ENCODE data around the gene FOXL2NB.
A peak's percentile ranks its signal among the peaks of the same experiment; 100 is the strongest.

Gene FOXL2NB

GRCh38 chr3:138933068-138933668 is 13.8 kb upstream of the FOXL2NB start:
- no peak for DNase-seq

GRCh38 chr3:138933981-138934691 is 12.9 kb upstream of the FOXL2NB start:
- no peak for DNase-seq

DNA sequence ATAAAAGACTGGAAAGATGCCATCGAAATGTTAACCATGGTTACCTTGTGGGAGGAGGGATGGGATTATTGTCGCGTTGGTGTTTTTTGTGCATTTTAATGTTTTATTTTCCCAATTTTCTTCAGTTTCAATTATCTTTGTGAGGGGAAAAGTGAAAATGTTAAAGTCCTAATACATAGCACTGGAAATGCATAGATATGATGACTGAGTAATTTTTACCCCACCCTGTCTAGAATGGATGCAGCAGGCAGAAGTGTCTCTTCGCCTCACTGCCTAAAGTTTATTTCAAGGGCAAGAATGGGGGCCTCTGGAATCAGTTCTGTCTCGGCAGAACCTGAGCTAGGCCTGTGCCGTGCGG is 11.5 kb upstream of the FOXL2NB start:
- no peak for DNase-seq

DNA sequence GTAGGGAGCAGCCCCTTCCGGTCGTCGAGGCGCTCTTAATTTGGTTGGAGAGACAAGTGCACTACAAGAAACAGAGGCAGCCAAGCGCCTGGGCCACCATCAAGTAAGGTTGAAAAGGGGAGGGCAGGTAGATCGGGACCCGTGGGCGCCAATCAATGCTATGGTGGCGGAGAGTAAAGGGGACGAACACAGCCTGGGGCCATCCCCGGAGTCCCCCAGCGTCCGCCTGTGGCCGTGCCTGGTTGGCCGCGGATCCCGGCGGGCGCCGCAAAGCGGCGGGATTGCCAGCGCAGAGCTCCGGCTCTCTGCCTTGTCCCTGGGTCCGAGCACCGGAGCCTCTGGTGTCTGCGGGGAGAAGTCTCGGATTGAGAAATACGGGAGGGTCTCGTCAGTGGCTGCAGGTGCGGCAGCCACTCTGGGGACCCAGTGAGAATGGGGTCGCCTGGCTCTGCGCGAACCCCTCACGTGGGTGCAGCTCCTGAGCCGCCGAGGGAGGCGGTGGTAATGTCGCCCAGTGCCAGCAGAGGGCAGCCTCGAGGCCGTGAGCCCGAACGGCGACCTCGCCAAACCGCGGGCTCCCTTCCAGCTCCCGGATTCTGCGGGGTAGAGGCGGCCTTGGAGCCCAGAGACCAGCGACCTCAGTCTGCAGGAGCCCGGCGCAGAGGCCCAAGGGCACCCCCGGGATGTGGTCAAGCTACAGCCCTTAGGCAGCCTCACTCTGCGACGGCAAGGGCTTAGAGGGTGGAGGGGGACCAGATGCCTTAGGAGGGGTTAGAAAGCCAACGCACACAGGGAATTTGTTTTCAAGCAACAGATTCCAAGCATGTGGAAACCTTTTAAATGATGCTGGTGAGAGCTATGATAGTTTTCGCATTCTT is 10.9 kb upstream of the FOXL2NB start:
- peak; percentile 53 for DNase-seq

GRCh38 chr3:138936741-138937689 is 10.0 kb upstream of the FOXL2NB start:
- DNase-seq, result no peak

- DNase-seq, result no peak
Observed at GRCh38 chr3:138937690-138938055, 9.3 kb upstream of the FOXL2NB start.

DNA sequence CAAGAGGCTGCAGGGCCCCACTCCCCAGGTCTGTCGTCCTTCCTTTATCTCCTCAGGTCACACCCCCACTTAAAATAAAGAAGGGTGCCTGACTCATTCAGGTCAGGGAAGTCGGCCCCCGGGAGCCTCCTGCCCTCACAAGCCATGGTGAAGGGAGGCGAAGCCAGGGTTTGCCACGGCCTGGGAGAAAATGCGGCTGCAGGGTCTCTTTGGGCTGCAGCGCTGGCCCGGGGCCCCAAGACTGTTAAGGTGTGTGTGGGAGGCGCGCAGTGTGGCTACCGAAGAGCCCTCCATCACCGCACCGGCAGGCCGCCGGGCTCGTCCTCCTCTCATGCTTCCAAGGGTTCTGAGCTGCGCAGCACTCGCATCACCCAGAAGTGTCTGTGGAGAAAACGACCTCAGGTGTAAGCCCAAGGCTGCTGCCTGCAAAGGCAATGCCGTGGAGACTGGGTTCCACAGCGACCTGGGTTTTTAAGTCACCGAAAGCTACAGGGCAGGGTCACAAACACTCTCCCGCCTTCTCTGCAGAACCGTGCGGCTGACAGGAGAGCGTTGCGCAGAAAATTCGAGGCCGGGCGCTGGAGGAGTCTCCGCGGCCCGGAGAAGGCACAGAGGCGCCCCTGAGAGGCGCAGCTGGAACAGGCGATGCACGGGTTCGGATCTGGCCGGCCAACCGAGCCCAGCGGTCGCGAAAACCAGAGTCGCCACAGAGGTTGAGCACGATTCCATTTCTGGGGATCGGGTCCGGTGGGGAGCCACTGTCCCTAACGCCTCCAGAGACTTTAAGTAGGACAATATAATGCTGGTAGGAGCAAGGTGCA is 8.8 kb upstream of the FOXL2NB start:
- no peak for DNase-seq

DNA sequence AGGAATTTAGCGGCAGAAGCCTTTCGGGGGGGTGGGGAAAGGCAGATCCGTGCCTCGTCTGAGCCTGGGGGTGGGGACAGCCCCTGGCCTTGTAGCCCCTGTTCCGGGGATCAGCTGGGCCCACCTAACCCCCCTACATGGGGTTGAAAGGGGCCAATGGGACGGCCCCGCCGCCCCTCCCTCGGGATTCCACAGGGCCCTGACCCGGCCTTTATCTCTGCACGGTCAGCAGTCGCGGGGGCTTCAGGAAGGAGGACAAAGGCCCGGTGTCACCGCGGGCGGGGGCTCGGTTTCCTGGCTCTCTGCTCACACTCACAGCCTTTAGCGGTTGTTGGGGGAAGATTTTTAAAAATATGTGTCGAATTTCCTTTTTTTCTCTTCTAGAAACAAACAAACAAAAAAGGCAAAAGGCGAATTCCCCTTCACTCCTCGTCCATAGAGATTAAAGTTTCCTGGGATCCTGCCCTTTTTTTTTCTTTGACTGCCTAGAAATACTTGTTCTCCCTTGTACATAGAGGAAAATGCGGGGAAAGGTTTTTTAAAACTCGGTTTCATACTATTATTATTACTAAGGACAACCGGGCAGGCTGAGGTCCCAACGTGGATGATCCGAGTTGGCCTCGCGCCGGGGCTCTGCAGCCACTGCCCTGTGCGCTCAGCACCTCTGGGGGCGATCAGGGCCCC is 8.0 kb upstream of the FOXL2NB start:
- DNase-seq, result no peak

DNA sequence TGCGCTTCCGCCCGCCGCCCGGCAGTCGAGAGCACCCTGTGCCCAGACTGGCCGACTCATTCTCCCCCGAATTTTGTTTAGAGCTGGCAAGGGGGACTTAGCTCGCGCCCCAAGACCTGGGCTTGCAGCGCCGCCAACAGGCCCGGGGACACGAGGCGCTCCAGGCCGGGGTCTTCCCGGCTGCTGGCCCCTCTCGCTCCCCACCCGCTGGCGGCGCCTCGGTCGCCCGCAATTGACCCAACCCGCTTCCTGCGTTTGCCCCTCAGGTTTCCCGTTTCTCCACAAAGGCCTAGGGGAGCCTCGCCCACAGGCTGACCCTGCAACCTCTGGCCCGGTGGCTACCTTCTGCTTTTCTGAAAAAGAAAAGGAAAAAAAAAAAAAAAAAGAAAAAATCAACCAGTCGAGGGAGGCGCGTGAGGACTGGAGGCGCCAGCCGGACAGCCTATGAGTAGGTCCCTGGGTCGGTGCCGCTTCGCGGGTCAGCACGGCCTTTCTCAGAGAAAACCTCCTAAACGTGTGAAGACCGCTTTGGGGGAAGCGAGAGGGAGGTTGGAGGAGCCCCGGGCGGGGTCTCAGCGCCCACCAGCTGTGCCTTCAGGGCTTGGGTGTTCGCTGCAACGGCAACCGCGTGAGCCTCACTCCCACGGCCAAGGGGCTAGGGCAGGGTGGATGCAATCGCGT is 7.3 kb upstream of the FOXL2NB start:
- no peak for DNase-seq

DNA sequence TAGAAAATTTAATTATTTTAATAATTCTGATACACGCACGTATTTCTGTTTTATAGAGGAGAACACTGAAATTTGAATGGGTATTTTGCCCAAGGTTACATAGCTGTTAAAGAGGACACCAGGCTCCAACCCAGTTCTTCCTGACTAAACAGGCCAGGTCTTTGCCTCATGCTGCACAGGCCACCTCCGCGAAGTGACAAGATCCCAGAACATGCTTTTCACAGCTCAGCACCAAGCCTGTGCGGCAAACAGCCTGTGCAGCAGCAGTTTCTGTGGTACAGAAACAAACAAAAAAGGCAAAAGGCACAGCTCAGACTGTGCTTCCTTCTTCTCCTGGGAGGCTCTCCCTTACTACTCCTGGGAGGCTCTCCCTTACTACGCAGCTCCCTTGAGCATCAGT is 6.6 kb upstream of the FOXL2NB start:
- no peak for DNase-seq

- peak; percentile 27 for DNase-seq
Observed at GRCh38 chr3:138941259-138941885, 5.6 kb upstream of the FOXL2NB start.

DNA sequence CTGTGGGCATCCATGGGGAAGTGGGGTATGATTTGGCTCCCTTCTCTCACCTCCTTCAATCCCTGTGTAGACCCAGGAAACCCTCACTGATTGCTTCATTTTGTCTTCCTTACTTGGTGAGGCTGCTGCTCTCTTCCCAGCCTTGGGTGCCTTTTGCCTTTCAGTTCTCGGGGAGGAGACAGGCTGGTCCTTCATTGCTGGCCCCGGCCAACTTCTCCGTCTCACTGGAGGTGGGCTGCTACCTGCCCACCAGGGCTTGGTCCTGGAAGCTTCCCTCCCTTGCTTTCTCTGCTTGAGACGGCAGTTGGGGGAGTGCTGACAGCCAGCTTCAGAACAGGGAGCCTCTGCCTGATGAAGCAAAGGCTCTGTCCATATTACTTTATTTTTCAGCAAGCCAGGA is 4.7 kb upstream of the FOXL2NB start:
- no peak for DNase-seq

DNA sequence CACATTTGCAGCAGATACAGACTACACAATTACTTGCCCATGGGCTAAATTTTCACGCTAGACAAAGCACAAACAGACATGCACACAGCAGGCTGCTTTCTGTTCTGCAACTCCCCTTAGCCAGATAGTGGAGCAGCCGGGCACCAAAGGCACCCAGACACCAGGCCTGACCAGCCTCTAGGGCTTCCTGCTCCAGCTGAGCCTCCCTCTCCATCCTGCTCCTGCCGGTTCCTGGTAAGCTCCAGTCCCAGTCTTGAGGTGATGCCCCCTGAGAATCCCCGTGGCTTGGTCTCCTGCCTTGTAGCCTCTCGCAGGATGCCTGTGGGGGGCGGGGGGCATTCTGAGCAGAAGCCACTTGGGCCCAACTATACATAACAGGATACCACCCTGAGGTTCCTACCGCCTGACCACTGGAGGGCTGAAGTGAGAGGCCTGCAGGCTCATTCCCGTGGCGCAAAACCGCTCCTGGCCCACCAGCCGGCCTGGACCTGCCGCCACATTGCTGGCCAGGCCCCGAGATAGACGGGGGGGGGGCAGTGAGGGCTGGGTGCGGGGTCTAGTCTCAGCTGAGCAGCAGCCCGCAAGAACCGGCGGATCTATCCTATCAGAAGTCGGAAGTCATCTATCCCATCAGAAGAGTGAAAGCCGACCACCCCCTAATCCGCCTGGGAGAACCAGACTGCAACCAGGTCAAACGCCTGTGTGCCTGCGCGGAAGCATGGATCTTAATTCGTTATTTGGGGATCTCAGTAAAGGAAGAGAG is 4.0 kb upstream of the FOXL2NB start:
- no peak for DNase-seq

GRCh38 chr3:138943724-138944653 is 3.0 kb upstream of the FOXL2NB start:
- DNase-seq, result no peak

DNA sequence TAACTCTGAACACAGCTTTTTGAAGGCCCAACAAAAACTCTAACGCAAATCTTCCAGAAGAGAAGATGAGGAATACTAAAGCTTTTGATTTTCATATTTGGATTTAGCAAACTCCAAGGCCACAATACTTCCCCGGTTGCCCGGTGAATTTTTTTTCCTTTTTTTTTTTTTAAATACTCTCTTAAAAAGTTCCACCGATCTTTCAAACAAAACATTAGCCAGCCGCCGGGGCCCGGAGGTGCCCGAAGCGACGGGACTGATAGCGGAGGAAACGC is 2.4 kb upstream of the FOXL2NB start:
- no peak for DNase-seq

DNA sequence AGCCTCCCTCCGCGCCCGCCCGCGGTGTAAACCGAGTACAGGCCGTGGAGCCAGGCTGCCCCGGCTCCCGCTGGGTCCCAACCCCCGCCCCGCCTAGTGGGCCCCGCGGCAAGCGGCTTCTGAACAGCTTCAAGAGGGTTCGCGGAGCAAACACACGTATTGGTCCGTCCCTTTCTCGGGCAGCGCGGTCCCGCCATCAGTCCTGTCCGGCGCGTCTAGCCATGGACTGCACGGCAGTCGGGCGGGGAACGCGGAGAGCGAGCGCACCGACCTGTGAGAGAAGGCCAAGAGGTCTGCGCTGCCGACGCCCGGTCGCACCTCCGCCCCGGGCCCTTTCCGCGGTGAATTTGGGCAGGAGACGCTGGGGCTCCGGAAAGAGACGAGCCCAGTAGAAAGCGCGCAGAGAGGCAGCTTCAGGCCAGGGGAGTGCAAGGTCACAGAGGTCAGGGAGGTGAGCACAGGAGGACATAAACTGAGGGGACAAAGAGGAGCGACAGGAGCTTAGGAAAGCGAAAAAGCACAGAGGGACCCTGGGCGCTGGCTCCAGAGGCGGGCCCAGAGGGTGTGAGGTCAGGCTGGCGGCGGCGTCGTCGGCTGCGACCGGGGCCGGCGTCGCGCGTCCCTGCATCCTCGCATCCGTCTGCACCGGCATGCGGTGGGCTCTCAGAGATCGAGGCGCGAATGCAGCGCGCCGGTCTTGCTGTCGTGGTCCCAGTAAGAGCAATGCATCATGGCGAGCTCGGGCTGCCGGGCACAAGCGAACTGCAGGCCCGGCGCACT is 1.9 kb upstream of the FOXL2NB start:
- no peak for DNase-seq
